RWPE2 (cell line): ENCODE measurements around the gene HIRA.
"Not testable (repeated sequence)": the region's sequence is repeated elsewhere in the genome, so short reads cannot be mapped to it uniquely, and the experiment has no call there.

Experiments
- ATAC-seq: fragments of 200-7000 bp; cut with Tn5 transposase; 3 replicates; pipeline ENCODE4 v1.9.1; 2021; ENCODE audit warnings: low read depth
- DNase-seq: peaks from one replicate; pipeline ENCODE4 v3.0.0-alpha.2; 2020; ENCODE audit warnings: low spot score
- H3K27ac ChIP-seq: fragments of 450-650 bp; 2 replicates; pipeline ENCODE4 v1.5.1; 2017; ENCODE audit warnings: mild to moderate bottlenecking; ENCODE audit not compliant: poor library complexity, severe bottlenecking
- H3K27me3 ChIP-seq: fragments of 250-450 bp; sonication (Bioruptor Pico); 2 replicates; pipeline ENCODE4 v1.5.1; 2021; ENCODE audit warnings: mild to moderate bottlenecking, moderate library complexity; ENCODE audit not compliant: insufficient read depth, poor library complexity, severe bottlenecking
- H3K36me3 ChIP-seq: fragments of 250-450 bp; sonication (Bioruptor Pico); 2 replicates; pipeline ENCODE4 v1.5.1; 2020; ENCODE audit warnings: low read depth, mild to moderate bottlenecking, moderate library complexity
- H3K4me1 ChIP-seq: fragments of 250-450 bp; sonication (Bioruptor Pico); 2 replicates; pipeline ENCODE4 v1.5.1; 2021; ENCODE audit warnings: mild to moderate bottlenecking, moderate library complexity; ENCODE audit not compliant: insufficient read depth, poor library complexity, severe bottlenecking
- H3K4me3 ChIP-seq: fragments of 250-450 bp; sonication (Bioruptor Pico); 2 replicates; pipeline ENCODE4 v1.5.1; 2021; ENCODE audit warnings: mild to moderate bottlenecking, moderate library complexity; ENCODE audit not compliant: severe bottlenecking
- H3K9me3 ChIP-seq: fragments of 250-450 bp; sonication (Bioruptor Pico); 2 replicates; pipeline ENCODE4 v1.5.1; 2021; ENCODE audit warnings: mild to moderate bottlenecking, moderate library complexity; ENCODE audit not compliant: severe bottlenecking
- TF ChIP-seq, protein P1 (sequence below): fragments of 450-650 bp; IDR thresholded peaks from one replicate; pipeline ENCODE4 v1.5.1; 2017; ENCODE audit warnings: mild to moderate bottlenecking, moderate library complexity; ENCODE audit not compliant: poor library complexity, severe bottlenecking

Gene HIRA

DNA sequence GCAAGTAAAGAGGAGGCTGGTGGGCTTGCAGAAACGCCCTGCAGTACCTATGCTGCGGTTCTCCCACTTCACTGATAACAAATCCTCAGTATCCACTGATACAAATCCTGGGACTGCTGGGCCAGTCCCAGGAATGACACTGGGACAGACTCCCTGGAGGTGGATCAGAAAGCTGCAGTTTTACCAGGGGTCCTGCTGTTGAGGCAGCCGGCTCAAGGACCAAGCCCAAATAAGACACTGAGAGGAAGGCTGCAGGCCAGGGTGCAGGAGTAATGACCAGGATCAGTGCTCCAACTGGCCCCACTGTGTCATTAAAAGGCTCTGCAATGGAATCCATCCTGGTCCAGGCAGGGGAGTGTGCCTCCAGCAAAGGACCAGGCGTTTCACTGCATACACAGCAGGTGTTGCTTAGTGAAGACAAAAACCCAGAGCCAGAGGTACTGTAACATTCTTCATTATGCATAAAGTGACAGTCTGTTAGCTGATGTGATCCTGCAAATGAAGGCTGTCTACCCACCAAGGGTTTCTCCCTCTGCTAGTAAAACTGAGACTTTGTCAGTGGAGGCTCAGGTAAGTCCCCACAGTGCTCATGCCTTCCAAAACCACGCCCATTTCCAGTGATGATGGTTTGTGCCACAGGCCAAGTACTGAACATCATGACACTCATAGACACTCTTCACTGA lies 17.3 kb upstream of the HIRA start:
- Histone ChIP-seq H3K4me3 (peak overlapping the region; percentile 84), H3K4me1 (no peaks in the 10 kb centered on the region), H3K27me3 (no peaks in the 10 kb centered on the region), H3K9me3 (no peaks in the 10 kb centered on the region), H3K36me3 (peaks cover 59% of the 10 kb centered on the region), H3K27ac (peak overlapping the region; percentile 67)
- ATAC-seq, result no peak
- no peak for DNase-seq
- TF ChIP-seq, protein P1, sequence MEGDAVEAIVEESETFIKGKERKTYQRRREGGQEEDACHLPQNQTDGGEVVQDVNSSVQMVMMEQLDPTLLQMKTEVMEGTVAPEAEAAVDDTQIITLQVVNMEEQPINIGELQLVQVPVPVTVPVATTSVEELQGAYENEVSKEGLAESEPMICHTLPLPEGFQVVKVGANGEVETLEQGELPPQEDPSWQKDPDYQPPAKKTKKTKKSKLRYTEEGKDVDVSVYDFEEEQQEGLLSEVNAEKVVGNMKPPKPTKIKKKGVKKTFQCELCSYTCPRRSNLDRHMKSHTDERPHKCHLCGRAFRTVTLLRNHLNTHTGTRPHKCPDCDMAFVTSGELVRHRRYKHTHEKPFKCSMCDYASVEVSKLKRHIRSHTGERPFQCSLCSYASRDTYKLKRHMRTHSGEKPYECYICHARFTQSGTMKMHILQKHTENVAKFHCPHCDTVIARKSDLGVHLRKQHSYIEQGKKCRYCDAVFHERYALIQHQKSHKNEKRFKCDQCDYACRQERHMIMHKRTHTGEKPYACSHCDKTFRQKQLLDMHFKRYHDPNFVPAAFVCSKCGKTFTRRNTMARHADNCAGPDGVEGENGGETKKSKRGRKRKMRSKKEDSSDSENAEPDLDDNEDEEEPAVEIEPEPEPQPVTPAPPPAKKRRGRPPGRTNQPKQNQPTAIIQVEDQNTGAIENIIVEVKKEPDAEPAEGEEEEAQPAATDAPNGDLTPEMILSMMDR, result no peak

DNA sequence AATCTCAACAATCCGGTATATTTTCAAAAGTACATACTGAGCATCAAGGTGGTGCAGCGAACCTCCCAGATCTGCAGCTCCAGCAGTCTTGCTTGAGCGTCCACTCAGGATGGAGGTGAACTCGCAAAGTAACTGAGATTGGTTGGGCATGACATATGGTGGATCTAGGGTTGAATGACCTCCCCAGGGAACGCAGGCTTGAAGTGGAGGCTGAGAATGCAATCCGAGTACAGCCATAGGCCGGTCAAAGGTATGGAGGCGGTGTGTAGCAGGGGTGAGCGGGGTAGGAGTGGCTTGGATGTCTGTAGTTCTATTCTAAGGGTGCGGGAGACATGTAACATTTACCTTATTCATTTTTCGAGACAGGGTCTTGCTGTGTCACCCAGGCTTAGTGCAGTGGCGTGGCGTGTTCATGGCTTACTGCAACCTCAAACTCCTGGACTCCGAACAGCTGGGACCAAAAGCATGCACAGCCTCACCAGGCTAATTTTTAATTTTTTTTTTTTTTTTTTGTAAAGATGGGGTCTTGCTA lies 16.6 kb upstream of the HIRA start:
- DNase-seq, result no peak
- Histone ChIP-seq H3K4me1 (no peaks in the 10 kb centered on the region), H3K27ac (peak overlapping the region; percentile 67), H3K36me3 (peaks cover 60% of the 10 kb centered on the region), H3K4me3 (peak overlapping the region; percentile 84), H3K27me3 (no peaks in the 10 kb centered on the region), H3K9me3 (no peaks in the 10 kb centered on the region)
- TF ChIP-seq, protein P1, result no peak
- peak; percentile 55 for ATAC-seq

DNA sequence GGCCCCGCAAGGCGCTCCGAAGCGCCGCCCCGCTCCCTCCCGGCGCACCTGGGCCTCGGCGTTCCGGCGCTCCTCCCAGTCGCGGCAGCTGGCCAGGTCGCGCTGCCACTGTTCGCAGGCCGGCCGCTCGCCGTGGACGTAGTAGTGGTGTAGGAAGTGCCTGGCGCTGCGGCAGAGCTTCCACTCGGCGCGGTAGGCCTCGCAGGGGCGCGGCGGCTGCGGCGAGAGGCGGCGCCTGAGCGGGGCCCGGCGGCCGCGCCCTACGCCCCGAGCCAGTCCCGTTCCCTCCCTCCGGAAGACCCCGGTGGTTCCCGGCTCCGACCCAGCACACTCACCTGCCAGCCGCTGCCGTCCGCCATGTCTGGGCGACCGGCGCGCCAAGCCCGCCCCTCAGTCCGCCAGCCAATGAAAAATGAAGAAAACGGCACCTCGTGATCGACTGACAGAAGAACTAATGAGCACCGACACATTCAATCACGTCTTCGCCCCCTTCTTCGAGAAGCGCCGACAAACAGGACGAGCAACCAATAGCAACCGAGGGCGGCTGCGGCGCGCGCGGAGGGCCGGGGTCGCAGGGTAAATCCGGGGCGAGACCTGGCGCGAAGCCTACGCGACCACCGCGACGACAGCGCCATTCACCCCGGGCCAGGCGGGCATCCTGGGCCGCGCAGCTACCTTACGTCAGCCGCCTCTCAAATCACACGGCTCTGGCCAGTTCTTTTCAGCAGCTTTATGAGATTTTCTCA lies 16.0 kb upstream of the HIRA start, which contains the start of gene C22orf39:
Gene C22orf39, minus strand, starts transcription at position 382 of the 746 bp plus-strand sequence. Its CDS starts 23 bp downstream, at position 359.
- Histone ChIP-seq H3K4me3 (peak within 1 kb of the TSS; percentile 84), H3K4me1 (no peaks in the 10 kb centered on the region), H3K36me3 (peaks cover 60% of the 10 kb centered on the region), H3K9me3 (no peaks in the 10 kb centered on the region), H3K27me3 (no peaks in the 10 kb centered on the region), H3K27ac (peak within 1 kb of the TSS; percentile 67)
- peak; percentile 83 for DNase-seq
- TF ChIP-seq, protein P1, result no peak
- peak; percentile 88 for ATAC-seq

DNA sequence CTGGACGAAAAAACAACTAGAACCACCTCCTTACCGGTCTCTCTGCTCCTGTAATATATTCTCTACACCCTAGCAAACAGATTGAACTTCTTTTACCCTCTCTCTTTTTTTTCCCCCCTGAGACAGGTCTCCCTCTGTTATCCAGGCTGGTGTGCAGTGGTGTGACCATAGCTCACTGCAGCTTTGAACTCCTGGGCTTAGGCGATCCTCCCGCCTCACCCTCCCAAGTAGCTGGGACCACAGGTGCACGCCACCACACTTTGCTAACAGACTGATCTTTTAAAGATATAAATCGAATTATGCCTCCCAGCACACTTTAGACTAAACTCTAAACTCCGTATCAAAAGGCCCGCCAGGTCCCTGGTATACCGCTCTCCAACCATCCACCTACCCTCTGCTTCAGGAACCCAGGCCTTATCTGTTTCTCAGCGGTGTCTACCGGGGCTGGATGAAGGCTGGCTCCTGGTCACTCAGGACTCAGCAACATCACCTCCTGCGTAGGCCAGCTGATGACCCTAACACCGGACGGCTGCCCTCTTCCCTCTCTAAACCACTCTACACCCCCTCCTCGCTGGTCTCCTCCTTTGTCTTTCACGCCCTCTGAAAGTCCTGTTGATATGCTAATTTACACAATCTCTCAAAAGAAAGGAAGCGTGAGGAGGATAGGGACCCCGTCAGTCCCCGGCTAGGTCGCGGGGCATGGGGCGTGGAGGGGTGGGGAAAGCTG lies 15.2 kb upstream of the HIRA start:
- ATAC-seq, result peak; percentile 4
- DNase-seq, result no peak

DNA sequence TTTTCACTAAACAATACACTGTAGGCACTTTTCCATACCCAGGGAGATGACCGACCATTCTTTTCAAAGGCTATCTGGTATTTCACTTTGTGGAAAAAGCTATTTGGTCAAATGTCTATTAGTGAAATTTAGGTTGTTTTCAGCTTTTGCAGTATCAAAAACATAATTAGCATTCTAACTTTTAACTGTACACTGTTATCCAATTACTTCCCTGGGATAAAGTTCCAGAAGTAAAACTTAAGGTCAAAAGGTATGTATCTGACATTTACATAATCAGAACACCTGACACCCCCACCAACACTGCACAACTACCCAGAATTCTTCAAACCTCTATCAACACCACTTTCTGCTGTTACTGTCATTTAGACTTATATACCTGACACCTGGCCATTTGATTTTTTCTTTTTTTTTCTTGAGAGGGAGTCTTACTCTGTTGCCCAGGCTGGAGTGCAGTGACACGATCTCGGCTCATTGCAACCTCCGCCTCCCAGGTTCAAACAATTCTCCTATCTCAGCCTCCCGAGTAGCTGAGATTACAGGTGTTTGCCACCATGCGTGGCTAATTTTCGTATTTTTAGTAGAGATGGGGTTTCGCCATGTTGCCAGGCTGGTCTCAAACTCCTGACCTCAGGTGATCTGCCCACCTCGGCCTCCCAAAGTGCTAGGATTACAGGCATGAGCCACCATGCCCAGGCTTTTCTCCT lies 13.9 kb upstream of the HIRA start:
- not testable (repeated sequence) for H3K27me3 ChIP-seq, H3K27ac ChIP-seq, ATAC-seq, H3K9me3 ChIP-seq, H3K4me1 ChIP-seq, H3K4me3 ChIP-seq, DNase-seq
- H3K36me3 ChIP-seq, result peaks cover 58% of the 10 kb centered on the region

More for the DNA sequence above, 15.2 kb upstream of the HIRA start:
- H3K27ac ChIP-seq, result peak overlapping the region; percentile 67
- H3K4me1 ChIP-seq, result no peaks in the 10 kb centered on the region
- H3K36me3 ChIP-seq, result peaks cover 60% of the 10 kb centered on the region
- no peaks in the 10 kb centered on the region for H3K9me3 ChIP-seq
- TF ChIP-seq, protein P1, result no peak
- H3K4me3 ChIP-seq, result peak overlapping the region; percentile 84
- no peaks in the 10 kb centered on the region for H3K27me3 ChIP-seq
